Stimulated activated CD8-positive, alpha-beta memory T cell treated with anti-CD3 and anti-CD28 coated beads, Interleukin-12 subunit alpha, Interleukin-12 subunit beta, amount 100 ng/mL, for 4 hours (primary cell): ENCODE measurements around the gene DOCK1.

Experiments
- DNase-seq: peaks from one replicate; pipeline ENCODE4 v3.0.0-alpha.2; 2020; ENCODE audit warnings: low read depth

Gene DOCK1

GRCh38 chr10:127467811-127468210, 562.6 kb downstream of the DOCK1 start:
- DNase-seq = no peak

- DNase-seq = no peak
Measured at GRCh38 chr10:127468632-127469031, 563.4 kb downstream of the DOCK1 start.

- DNase-seq = no peak
Measured at GRCh38 chr10:127470911-127471310, 565.7 kb downstream of the DOCK1 start.

DNA sequence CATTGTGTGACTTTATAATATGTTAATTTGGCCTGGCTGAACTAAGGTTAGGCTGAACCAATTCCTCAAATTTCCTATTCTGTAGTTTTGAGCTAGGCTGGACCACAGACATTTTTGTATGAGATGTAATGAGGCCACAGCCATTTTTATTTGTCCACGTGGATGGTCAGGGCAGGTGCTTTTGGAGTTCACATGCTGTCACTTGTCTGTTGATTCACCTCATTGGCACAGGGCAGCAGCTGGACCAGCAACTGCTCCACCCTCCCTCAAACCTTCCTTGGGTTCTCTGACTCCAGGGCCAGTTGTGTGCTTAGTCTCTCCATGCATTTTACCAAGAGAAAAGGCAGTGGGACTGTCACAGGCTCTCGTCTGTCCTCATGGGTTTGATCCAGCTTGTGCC, 567.7 kb downstream of the DOCK1 start:
- no peak for DNase-seq

- DNase-seq = no peak
Measured at GRCh38 chr10:127474501-127474900, 569.3 kb downstream of the DOCK1 start.

GRCh38 chr10:127485153-127485857, 580.1 kb downstream of the DOCK1 start:
- no peak for DNase-seq

DNA sequence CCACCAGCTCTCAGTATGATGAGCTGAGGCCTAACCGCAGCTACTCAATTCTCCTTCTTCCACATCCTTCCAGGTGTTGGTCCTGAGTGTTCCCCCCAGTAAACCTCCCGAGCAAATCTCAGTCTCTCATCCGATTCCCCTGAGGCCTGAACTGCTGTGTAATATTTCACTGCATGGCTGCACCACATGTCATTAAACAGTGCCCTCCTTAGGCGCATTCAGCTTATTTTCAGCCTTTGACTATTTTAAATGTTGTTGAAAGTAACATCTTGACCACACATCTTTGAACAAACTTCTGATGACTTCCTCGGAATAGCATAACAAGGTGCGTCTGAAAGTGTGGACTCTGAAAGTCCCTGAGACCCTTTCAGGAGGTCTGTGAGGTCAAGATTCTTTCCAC, 581.1 kb downstream of the DOCK1 start:
- DNase-seq = no peak

DNA sequence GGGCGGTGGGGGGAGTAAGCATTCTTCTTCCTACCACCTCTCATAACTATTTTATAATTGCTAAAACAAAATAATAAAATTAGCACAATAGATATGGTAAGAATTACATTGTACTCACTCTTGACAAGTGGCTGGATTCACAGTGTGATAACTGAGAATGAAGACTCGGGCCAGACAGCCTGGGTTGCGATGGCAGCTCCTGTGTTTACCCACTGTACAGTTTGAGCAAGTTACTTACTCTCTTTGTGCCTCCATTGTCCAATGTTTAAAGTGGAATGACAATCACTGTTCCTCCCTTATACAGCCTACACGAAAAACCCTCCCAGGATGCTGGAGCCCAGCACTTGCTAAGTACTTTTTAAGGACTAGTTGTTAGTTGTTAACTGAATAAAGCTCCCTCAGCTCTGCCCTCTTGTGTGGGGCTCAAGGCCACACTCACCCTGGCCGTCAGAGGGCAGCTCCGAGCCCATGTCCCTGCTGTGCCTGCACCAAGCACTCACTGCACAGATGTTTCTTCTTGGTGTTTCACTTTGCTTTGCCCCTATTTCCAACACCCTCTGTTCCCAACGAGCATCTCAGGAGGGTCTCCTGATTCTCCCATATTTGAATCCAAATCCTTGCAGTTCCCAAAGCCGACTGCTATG, 587.5 kb downstream of the DOCK1 start:
- DNase-seq = no peak

DNA sequence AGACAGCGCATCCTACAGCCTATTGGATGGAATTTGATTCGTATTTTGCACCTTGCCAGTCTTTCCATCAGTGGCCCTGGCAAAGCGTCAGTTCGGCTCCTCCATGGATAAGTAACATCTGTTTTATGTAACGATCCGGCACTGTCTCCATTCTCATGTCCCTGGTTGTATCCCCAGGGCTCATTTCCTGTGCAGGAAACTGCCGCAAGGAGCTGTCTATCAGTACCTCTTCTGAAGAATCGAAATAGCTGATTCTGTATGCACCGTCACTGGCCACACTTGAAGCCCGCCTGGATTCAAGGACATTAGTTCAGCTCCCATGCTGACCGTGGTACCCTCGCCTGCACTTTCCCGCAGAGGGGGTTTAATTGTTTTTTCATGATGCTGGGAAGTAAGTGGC, 590.8 kb downstream of the DOCK1 start:
- DNase-seq = no peak

- DNase-seq = no peak
Measured at GRCh38 chr10:127497685-127498084, 592.5 kb downstream of the DOCK1 start.

DNA sequence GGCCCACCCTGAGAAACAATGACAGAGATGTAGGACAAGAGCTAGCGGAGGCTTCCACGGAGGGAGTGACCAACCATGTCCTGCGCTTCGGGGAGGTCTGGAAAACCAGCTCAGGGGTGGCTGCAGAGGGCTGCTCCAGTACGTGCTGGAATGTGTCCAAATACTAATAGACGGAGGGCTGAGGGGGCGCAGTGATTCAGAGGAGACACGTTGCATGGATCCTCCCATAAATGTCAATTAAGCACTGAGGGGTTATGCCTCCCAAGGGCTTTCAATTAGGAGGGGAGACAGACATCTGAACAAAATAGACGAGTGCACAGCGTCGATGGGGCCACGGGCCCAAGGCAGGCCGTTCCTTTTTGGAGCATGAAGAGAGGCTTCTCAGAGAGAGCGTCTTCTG, 592.9 kb downstream of the DOCK1 start:
- no peak for DNase-seq

- no peak for DNase-seq
Measured at GRCh38 chr10:127500127-127500526, 594.9 kb downstream of the DOCK1 start.
